GM19395 (cell line): ENCODE results near the gene GBP2.

Experiments
- ATAC-seq: cut with Tn5 transposase; IDR thresholded peaks from one replicate; pipeline ENCODE4 v1.9.1; 2021; ENCODE audit warnings: mild to moderate bottlenecking, moderate library complexity; ENCODE audit not compliant: unreplicated experiment

The GBP2 gene

GRCh38 chr1:89068291-89068690 lies 57.6 kb downstream of the GBP2 start:
- ATAC-seq = no peak

DNA sequence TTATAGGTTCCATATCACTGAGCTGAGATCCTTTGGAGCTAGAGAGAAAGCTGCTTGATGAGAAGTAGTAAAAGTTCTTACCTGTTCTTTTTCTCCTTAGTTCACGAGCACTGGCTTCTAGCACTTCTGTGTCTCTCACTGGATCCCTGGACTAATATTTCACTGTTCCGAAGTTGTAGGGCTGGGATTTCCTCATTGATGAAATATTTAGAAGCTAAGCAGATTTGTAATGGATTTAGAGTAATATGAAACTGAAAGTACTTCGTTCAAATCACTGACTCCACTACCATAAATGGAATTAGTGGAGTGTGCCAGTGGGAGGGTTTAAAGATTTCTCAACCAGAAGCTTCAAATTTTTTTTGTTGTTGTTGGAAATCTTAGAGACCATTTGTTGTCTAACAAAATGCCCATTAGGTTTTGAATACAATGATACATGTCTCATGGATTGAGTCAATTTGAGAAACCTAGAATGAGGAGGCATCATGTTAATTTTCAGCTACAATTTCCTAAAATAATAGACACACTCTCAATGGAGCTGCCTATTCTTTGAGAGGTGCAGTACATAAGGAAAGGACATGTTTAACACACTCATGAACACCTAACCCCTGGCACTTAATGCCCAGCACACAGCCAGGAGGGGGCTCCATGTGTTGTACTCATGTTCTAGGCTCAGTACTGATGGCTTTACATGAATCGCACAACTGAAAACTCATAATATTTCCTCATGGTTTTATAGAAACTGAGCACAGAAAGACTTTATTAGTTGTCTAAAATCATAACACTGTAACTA lies 60.6 kb downstream of the GBP2 start, which contains the start of gene GBP1:
Gene GBP1, minus strand, starts transcription at position 130 of the 790 bp plus-strand sequence. CDS start 1,974 bp downstream, outside the sequence.
- ATAC-seq = peak; percentile 74

DNA sequence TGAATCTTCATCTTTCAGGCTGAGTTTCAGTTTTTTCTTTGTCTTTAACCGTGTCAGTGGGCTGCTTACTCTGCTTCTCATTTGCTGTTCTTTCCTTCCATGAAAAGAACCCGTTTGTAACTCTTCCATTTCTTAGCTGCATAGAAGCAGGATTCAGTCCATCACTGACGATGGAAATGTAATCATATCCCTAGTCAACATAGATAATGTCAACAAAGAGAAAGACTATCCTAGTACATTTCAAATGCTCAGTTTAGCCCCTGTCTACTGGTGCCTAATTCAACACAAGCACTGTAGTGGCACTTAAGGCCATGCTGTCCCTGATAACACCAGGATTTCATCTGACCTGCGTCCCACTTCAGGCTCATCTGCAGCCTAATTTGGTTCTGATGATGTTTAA lies 61.3 kb downstream of the GBP2 start:
- peak; percentile 64 for ATAC-seq

DNA sequence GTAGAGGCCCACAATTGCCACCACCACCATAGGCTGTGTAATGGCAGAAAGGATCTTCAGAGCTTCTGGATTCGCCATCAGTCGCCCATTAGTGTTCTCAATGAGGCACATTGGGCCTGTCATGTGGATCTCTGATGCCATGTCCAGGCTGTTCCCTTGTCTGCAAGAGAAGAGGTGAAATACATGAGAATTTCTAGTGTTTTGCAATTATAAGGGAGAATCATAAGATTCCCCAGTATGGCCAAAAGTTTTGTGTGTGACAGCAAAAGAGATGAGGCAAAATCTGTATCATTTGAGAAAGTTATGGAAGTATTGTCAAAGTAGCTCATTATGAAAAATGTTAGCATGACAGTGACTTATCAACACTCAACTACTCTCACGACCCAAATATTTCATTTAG lies 62.8 kb downstream of the GBP2 start:
- no peak for ATAC-seq

GRCh38 chr1:89060091-89060490 lies 65.8 kb downstream of the GBP2 start:
- no peak for ATAC-seq
